GM19099 (cell line): ENCODE results near the gene ESR2.

Experiments
- POLR2A ChIP-seq: IDR thresholded peaks from 3 replicates; pipeline ENCODE4 v1.6.1; 2011; ENCODE audit warnings: low read depth; ENCODE audit not compliant: insufficient read length; ENCODE audit errors: extremely low read depth

The ESR2 gene

DNA sequence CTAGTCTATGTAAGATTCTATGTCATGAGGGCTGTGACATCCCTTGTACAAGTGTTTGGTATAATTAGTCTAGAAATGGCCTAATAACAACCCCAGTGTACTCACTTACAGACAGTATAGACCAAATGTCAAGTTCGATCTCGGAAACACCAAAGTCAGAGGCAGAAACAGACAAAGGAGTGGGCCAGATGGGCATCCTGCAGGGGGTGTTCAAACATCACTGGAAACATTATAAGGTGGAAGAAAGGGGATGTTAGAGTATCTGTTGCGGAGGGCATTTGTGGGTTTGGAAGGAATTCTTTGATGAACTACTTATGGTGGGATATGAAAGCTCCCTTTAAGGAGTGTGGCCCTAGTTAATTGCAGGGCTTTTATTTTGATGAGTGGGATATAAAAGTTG lies 134.6 kb downstream of the ESR2 start:
- no peak for TF ChIP-seq POLR2A

DNA sequence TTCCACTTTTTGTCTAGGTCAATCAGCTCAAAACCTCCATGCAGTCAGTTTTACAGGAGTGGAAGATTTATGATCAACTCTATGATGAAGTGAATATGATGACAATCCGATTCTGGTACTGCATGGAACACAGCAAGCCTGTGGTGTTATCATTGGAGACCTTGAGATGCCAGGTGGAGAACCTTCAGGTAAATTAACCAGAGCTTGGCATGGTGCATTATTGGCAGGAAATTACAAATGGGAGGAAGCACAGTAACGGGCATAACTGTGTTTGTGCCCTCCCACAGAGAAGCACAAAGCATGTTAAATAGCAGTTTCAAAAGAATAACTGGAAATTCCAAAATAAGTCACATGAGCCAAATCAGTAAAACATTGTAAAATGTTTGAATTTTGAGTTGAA lies 135.6 kb downstream of the ESR2 start:
- no peak for TF ChIP-seq POLR2A

DNA sequence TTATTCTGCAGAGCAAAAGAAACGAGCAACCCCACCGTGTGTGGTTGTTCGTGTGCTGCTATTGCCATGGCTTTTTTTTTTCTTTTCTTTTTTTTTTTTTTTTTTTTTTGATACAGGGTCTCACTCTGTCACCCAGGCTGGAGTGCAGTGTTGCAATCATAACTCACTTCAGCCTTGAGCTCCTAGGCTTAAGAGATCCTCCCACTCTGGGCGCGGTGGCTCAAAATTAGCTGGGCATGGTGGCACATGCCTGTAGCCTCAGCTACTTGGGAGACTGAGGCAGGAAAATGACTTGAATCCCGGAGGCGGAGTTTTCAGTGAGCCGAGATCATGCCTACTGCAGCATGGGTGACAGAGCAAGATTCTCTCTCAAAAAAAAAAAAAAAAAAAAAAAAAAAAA lies 144.2 kb downstream of the ESR2 start:
- TF ChIP-seq POLR2A, result no peak

DNA sequence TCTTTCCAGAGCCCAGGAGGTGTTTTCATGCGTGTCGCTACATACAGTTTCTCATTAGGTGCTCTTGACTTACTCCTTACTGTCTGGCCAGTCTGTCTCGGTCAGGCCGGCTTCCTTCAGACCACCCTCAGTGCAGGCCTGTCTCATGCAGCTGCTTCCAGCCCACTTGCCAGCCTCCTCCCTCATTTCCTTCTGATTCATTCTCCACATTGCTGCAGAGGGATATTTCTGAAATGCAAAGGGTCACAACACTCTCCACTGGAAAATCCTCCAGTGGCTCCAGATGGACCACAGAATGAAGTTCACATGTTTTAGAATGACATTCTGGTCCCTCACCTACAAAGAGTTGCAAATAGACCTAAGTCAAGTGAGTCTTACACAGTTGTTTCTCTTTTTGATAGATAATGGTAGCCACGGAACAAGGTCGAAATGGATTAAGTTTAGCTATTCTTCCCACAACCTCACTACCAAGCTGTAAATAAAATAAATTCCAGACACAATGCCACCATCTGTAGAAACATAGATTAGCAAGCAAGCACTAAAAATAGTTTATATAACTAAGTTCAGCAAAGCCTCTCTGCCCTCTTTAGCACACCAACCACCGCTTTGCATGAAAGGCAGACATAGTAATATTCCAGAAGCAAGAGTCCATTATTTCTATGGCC lies 146.9 kb downstream of the ESR2 start:
- no peak for TF ChIP-seq POLR2A

DNA sequence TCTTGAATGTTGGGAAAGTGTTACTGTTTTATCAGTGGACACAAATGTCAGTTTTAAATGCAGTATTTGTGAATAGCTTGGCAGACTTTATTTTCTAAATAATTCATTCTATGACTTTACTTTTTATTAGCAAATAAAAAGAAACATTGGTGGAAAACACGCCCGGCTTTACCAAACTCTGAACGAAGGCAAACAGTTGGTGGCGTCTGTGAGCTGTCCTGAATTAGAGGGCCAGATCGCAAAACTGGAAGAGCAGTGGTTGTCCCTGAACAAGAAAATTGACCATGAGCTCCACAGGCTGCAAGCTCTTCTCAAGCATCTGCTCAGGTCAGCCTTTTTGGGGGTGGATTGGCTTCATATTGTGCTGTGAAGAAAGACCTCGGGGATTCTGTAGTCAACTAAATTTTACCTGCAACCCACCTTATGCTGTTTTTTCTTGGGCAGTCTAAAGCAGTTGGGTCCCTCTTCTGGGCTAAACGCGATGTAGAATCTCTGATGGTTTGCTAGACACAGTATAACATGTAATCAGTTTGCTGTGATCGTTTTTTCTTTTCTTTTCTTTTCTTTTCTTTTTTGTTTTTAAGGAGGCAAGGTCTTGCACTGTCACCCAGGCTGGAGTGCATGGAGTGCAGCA lies 156.4 kb downstream of the ESR2 start:
- no peak for TF ChIP-seq POLR2A

DNA sequence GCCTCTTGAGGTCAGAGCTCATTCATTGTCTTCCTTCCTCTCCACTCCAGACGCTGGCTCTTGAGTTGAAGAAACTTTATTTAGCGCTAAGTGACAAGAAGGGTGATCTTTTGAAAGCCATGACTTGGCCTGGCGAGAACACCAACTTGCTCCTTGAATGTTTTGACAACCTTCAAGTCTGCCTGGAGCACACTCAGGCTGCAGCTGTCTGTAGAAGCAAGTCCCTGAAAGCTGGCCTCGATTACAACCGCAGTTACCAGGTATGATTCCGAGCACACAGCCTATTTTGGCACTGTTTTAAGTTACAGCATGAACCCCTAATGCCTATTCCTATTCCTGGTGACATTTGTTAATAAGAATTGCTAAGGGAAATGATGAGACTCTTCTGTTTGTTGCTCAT lies 167.6 kb downstream of the ESR2 start:
- TF ChIP-seq POLR2A, result no peak

DNA sequence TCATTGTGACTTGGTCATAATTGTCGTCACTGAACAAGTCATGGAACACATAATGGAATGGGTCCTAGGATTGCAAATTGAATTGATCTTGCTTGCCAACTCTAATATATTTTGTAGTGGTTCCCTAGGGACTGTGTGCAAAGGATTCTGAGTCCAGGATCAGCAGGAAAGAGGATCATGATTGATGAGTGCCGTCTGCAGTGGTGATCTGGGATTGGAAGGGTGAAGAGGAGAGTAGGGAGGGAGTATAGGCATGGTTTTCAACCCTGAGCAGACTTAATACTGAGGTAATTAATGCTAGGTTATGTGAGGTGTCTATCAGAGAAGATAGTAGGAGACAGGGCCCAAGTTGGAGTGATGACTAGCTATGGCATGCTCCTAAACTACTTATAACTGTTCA lies 168.9 kb downstream of the ESR2 start:
- TF ChIP-seq POLR2A, result no peak

DNA sequence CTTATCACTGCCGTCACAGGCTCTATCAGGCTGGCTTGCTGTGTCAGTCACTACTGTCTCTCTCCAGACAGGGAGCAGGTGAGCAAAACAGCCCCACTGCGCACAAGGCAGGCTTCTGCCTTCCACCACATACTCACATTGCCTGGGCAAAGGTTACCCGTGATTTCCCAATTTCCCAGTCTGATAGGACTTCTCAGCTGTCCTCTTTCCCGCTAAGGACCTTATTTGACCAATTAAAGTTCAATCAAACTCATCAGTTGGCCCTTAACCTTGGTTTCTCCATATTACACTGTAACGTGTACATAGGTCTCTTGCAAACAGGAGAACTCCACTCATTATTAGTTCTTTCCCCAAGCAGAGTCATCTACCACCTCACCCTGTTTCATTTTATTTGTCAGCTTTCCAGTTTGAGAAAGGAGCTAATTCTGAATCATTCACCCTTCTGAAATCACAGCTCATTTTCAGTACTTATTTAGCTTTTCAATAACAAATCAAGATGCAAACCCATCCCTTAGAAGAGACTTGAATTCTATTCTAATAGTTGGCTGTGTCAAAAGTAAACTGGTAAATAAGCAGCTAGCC lies 170.8 kb downstream of the ESR2 start:
- TF ChIP-seq POLR2A, result no peak

DNA sequence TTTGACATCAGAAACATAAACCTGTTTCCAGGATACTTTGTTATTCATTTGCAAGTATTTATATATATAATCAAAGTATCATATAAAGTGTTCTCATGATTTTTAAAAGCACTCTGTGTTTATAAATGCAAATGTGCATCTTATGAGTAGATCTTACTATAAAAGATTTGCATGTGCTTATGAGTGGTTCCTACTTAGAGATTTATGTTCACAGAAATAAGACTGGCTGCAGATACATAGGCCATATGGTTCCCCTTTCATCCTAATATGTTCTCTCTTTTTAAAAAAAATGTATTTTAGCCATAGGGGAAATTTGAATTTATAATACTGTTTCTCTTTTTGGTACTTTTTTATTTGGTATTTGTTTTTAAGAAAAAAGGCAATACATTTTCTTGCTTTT lies 174.2 kb downstream of the ESR2 start:
- no peak for TF ChIP-seq POLR2A

DNA sequence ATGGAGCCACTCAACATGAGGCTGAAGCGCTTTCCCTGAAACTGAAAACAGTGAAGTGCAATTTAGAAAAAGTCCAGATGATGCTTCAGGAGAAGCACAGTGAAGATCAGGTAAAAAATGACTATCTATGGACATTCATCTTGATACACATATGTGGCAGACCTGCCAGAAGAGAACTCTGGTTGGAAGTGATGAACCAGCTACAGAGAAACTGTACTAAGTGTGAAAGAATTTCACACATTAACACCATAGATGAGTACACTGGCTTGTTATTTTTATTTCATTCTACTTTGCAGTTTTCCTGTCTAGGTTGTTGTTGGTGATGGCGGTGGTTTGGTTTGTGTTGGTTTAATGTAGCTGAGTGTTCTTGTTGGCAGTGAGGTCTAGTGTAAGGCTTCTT lies 174.7 kb downstream of the ESR2 start:
- TF ChIP-seq POLR2A, result no peak

DNA sequence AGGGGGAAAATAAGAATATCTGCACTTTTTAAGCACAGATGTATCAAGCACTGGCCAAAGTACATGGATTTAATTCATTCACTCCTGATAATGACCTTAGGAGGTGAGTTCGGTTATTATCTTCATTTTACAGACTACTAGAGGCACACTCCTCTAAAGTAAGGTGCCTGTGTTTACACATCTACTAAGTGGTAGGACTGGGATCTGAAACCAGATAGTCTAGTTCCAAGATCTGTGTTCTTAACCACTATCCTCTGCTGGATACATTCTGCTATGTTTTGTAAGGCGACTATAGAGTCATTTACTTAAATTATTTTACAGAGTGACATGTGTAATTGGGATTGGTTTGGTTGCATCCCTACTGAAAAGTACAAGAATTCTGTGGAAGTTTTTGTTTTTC lies 175.3 kb downstream of the ESR2 start:
- no peak for TF ChIP-seq POLR2A

DNA sequence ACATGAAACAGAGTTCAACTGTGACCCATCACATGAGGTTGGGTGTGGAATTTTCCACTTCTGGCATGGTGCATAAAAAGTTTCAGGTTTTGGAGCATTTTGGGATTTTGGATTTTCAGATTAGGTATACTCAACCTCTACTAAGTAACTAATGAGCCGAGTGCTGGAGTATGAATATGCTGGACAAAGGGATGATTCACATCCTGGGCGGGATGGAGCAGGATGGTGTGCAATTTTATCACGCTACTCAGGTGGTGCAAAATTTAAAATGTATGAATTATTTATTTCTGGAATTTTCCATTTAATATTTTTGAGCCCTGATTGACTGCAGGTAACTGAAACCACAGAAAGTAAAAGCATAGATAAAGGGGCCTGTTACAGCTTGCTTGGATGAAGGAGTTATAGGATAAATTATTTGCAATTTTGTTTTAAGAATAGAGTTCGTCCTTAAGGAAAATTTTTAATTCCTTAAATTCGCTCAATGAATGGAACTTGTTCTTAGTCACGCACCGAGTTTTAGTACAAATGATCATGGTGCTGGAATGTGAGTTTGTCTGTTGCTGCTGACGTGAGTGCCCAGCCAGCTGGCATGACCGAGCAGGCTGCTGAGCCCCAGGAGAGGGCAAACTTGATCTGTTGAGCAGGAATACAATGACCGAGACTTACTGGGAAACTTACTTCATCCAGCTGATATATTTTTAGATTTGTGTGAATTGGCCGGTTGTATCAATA lies 176.3 kb downstream of the ESR2 start:
- no peak for TF ChIP-seq POLR2A

DNA sequence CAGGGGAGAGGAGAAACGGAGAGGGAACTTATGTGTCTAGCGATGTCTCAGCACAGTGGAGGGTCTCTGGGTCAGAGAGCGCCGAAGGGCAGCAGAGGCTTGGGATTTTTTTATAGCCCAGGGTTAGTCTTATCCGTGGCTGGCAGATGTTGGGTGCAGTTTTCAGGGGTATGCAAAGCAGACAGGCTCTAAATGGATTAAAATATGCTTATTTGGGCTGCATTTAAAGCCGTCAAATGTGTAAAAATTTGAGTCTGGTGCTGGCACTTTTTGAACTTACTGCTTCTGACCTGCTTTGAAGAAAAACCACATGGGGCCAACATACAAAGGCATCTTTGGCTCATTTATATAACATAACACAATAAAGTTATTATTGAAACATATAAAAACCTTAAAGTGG lies 178.8 kb downstream of the ESR2 start:
- no peak for TF ChIP-seq POLR2A

DNA sequence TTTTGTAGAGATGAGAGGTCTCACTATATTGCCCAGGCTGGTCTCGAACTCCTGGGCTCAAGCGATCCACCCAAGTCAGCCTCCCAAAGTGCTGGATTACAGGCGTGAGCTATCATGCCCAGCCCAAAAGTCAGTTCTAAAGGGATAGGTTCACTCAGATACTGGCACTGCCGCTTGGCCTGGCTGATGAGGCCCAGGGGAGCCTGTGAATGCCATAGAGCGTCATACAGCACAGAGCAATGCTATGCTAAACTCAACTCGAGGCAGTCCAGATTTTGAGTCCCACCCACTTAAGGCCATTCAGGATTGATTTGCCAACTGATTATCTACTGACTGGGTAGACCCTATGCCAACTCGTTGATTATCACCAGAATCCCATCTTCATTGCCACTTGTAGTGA lies 179.4 kb downstream of the ESR2 start:
- no peak for TF ChIP-seq POLR2A

DNA sequence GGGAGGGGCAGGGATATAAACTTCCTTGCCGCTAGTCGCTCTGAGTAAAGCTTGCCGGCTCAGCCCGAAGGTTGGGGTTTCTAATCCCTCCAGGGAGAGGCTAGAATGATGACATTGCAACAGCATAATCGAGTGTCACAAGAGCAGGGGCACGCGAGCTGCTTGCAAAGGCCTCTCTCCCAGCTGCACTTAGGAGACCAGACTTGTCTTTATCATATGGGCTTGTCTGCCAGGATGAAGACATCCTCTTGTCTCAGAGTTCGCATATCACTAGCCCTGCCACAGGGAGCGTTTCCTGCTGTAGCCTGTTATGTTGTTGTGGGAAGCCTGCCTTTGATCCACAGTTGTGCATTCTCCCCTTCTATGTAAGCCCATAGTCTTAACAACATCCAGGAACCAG lies 180.0 kb downstream of the ESR2 start:
- TF ChIP-seq POLR2A, result no peak

DNA sequence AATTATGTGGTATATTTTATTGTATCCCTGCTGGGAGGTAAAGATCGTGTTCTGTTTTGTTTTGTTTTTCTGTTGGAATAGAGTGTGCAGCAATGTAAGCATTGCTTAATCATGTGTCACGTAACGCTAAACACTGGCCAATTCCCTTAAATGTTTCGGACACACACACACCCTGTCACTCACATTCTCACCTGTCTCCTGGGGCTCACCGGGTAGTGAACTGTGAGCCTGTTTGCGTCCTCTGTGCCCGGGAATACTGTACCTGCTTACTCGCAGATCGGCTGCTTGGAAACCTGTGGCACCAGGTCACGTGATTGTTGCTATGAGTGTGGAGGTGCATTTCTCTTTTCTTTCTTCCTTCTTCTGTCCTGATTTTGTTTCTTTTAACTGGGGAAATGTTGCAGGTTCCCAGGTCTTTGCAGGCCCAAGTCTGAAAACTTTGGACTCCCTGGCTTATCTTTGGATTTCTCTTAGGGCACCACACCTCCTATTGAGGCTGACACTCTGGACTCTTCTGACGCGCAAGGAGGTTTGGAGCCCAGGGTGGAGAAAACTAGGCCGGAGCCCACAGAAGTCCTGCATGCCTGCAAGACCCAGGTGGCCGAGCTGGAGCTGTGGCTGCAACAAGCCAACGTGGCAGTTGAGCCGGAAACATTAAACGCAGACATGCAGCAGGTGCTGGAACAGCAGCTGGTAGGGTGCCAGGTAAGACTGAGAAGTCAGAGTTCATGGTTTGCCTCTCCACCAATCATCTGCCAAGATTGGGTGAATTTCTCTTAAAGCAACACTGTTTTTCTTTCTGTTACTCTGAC lies 181.1 kb downstream of the ESR2 start:
- TF ChIP-seq POLR2A, result no peak

DNA sequence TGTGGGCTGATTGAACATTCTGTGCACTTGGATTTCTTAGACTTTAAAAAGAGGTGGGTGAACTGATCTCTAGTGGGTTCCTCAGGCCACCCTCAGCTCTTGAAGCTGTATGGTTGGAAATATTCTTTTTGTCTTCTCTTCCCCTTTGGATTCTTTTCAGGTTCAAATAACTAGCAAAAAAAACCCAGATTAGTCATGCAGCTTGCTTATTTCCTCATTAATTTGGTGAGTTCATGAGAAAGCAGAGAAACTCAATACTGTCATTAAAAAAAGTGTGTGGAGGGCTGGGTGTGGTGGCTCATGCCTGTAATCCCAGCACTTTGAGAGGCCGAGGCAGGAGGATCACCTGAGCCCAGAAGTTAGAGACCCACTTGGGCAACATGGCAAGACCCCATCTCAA lies 183.4 kb downstream of the ESR2 start:
- TF ChIP-seq POLR2A, result no peak
